ENCODE results near the gene SLC25A51.

Gene SLC25A51

DNA sequence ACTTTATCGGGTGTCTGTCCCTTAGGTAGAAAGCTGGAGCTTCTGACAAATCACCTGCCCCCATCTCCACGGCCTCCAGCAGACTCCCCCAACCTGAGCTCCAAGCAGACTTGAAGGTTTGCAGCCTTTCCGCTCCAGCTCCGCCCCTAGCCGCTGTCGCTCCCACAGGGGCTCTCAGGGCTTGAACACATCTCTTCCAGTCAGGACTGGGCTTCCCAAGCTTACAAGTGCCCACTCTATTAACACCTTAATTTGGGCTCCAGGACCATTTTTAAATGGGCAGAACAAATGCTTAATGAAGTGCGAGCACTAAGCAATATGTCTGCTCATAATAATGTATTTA lies 17.2 kb upstream of the SLC25A51 start:
- no peak overlapping the region for H3K27ac ChIP-seq
- H3K36me3 ChIP-seq = no peaks in the 10 kb centered on the region
- H3K27me3 ChIP-seq = no peaks in the 10 kb centered on the region
- peaks cover 2% of the 10 kb centered on the region for H3K4me1 ChIP-seq
- H3K4me2 ChIP-seq = no peak overlapping the region
- no peak overlapping the region for H3K9ac ChIP-seq
- no peaks in the 10 kb centered on the region for H3K9me3 ChIP-seq
- H4K20me1 ChIP-seq = no peaks in the 10 kb centered on the region
- no peak overlapping the region for H3K4me3 ChIP-seq
- TF ChIP-seq Cebpa-rat (IDR thresholded peaks at IDR 0.05) = no peak

DNA sequence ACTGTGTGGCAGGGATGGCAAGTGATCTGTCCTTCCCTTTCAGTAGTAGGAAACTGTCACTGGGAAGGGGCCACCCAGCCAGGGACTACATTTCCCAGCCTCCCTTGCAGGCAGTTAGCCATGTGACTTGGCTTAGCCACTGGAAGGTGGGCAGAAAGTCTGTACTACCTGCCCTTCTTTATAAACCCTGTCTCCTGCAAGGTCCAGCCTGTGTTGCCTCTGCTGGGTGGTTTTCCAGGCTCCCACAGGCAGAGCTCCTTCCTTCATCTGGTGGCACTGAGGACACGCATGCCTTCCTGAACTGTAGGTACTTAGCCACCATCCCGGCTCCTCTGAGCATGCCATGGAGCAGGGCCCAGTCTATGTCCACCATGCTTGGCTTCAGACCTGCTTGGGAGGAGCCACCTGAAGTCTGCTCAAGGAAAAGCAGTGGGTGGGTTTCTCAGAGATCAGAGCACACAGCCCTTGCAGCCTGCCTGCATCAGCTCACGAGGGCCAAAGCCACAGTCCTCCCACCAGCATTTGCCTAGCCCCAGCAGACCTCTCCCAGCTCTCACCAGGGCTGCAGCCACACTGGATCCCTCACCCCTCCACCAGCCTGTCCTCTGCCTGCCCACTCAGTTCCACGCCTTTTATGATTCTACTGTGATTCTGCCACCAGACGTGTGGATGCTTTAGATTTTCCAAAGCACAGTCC lies 16.7 kb upstream of the SLC25A51 start:
- H3K36me3 ChIP-seq = no peaks in the 10 kb centered on the region
- no peak overlapping the region for H3K27ac ChIP-seq
- H3K9me3 ChIP-seq = no peaks in the 10 kb centered on the region

DNA sequence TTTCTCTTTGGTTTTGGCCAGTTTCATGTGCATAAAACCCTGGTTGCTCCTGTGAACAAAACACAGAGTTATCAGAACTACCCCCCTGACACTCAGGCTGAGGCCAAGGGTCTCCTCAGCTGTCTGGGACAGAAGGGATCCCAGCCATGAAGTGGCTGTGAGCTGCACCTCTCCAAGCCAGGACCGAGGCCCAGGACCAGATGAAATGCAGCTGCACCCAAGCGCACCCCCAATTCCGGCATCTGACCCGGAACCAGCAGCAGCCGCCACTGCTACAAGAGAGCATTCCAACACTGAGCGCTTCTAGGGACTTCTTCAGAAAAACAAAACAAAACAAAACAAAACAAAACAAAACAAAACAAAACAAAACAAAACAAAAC lies 16.0 kb upstream of the SLC25A51 start:
- Histone ChIP-seq H3K4me3 (no peak overlapping the region), H3K4me1 (no peaks in the 10 kb centered on the region), H3K4me2 (no peak overlapping the region), H3K9ac (no peak overlapping the region), H3K36me3 (no peaks in the 10 kb centered on the region), H3K27ac (no peak overlapping the region), H3K9me3 (no peaks in the 10 kb centered on the region), H3K27me3 (no peaks in the 10 kb centered on the region), H4K20me1 (no peaks in the 10 kb centered on the region)
- TF ChIP-seq Cebpa-rat (IDR thresholded peaks at IDR 0.05) = no peak

More for the DNA sequence above, 16.7 kb upstream of the SLC25A51 start:
- Histone ChIP-seq H3K27me3 (no peaks in the 10 kb centered on the region), H3K4me2 (no peak overlapping the region), H3K4me1 (no peaks in the 10 kb centered on the region), H3K4me3 (no peak overlapping the region), H3K9ac (no peak overlapping the region), H4K20me1 (no peaks in the 10 kb centered on the region)
- TF ChIP-seq Cebpa-rat (IDR thresholded peaks at IDR 0.05) = no peak

DNA sequence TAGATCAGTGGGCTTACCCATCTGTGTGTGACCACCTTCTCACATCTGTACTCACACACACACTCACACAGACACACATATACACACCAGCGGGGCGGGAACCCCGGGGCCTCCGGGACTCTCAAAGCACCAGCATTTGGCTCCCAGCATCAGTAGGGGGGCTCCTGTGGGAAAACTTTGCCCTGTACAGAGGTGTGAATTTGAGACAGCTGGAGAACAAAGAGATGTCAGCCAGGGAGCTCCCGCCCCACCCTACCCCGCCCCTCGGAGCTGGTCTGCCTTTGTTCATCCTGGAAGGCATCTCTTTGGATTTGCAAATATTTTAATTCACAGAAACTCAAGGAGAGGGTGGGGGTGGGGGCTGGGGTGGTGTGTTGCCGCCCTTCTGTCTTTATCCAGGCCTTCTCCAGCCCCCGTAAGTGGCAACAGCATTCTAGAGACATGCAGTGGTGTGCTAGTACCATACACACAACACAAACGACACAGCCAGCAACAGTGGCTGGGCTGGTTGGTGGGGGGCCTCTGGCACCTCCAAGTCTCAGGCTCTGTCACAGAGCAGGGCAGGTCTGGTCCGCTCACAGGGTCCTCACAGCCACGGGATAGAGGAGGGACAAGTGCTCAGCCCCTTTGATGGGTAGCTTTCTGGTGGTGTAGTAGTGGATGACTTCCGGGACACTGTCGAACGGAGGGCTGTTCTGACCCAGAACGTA lies 15.5 kb upstream of the SLC25A51 start:
- no peaks in the 10 kb centered on the region for H3K27me3 ChIP-seq
- H3K9ac ChIP-seq = no peak overlapping the region
- H3K36me3 ChIP-seq = no peaks in the 10 kb centered on the region
- no peak for TF ChIP-seq Cebpa-rat (IDR thresholded peaks at IDR 0.05)
- H3K4me2 ChIP-seq = no peak overlapping the region
- no peak overlapping the region for H3K4me3 ChIP-seq
- H4K20me1 ChIP-seq = no peaks in the 10 kb centered on the region
- H3K4me1 ChIP-seq = no peaks in the 10 kb centered on the region
- no peaks in the 10 kb centered on the region for H3K9me3 ChIP-seq
- no peak overlapping the region for H3K27ac ChIP-seq

DNA sequence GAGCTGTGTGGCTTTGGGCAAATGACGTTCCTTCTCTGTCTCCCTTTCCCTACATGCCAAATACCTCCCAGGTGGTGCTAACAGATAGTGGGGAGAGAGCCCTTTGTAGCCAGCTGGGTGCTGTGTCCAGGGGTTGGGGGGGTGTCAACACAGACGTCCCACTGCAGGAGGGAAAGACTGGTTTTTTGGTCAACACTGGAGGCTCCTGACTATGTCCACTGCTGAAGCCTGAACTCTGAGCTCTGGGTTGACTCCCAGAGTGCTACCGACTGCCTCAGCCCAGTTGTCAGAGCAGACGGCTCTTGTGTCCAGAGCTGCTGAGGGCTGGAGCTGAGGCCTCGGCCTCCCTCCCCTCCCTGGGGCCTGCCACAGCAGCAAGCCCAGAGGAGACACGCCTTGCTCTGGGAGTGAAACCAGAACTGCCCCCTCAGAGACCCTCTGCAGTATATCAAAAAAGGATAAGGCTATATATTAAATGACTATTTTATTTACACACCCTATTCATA lies 14.8 kb upstream of the SLC25A51 start:
- Histone ChIP-seq H3K36me3 (no peaks in the 10 kb centered on the region), H3K27me3 (no peaks in the 10 kb centered on the region), H3K4me2 (no peak overlapping the region), H3K4me3 (no peak overlapping the region), H3K4me1 (no peaks in the 10 kb centered on the region), H3K9ac (no peak overlapping the region), H3K9me3 (no peaks in the 10 kb centered on the region), H4K20me1 (no peaks in the 10 kb centered on the region), H3K27ac (no peak overlapping the region)
- no peak for TF ChIP-seq Cebpa-rat (IDR thresholded peaks at IDR 0.05)

DNA sequence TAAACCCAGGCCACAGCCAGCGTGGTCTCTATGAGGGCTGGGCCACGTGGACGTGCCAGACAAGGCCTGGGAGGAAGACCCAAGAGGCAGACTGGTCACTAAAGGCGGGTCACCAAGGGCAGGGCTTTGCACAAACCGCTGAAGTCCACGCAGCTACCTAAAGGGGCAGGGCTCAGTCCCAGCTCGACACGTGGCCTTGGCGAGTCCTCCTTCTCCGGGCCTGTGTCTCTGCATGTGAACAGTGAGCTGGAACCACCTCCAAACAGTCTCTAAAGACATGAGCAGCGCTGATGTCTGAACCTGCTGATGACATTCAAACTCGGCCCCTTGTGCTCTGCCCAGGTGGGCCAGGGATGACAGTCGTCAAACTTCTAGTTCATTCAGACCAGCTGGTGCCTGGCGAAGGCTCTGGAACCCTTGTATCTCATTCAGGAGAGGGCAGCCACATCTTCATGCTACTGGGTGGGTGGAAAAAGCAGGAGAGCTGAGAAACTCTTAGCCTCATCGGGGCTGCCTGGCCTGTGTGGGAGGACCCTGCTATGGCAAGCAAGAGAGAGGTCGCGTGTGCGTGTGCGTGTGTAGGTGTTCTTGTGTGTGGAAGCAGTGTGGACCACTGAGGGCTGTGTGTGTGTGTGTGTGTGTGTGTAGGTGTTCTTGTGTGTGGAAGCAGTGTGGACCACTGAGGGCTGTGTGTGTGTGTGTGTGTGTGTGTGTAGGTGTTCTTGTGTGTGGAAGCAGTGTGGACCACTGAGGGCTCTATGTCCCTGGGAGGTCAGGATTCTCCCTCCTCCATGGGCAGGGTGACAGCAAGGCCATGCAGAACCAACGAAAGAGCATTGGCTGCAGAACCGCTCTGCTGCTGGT lies 14.1 kb upstream of the SLC25A51 start:
- Histone ChIP-seq H3K4me1 (no peaks in the 10 kb centered on the region), H3K9me3 (no peaks in the 10 kb centered on the region), H3K27ac (no peak overlapping the region), H3K36me3 (no peaks in the 10 kb centered on the region), H3K4me3 (no peak overlapping the region), H3K27me3 (no peaks in the 10 kb centered on the region), H4K20me1 (no peaks in the 10 kb centered on the region), H3K9ac (no peak overlapping the region), H3K4me2 (no peak overlapping the region)
- TF ChIP-seq Cebpa-rat (IDR thresholded peaks at IDR 0.05) = no peak

DNA sequence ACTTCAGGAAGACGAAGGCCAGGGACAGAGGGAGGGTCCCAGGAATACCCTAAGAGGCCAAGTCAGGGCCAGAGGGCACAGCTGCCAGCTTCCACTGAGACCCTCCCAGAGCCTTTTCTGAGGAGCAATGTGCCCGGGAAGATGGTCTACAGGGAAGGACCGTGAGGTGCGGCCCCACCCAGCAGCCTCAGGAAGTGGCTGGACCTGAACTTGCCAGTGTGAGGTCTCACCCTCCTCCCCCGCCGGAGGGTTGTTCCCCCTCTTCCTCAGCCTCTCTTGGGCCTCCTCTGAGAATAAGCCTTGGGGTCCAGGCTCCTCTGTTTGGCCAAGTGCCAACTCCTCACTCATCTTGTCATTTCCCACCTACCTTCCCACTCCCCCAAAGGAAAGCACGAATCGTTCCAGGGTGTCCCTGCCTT lies 13.4 kb upstream of the SLC25A51 start:
- TF ChIP-seq Cebpa-rat (IDR thresholded peaks at IDR 0.05) = no peak
- H3K27me3 ChIP-seq = no peaks in the 10 kb centered on the region
- H4K20me1 ChIP-seq = no peaks in the 10 kb centered on the region
- no peak overlapping the region for H3K4me3 ChIP-seq
- H3K4me1 ChIP-seq = no peaks in the 10 kb centered on the region
- H3K9me3 ChIP-seq = no peaks in the 10 kb centered on the region
- no peak overlapping the region for H3K9ac ChIP-seq
- no peak overlapping the region for H3K27ac ChIP-seq
- H3K4me2 ChIP-seq = no peak overlapping the region
- no peaks in the 10 kb centered on the region for H3K36me3 ChIP-seq

DNA sequence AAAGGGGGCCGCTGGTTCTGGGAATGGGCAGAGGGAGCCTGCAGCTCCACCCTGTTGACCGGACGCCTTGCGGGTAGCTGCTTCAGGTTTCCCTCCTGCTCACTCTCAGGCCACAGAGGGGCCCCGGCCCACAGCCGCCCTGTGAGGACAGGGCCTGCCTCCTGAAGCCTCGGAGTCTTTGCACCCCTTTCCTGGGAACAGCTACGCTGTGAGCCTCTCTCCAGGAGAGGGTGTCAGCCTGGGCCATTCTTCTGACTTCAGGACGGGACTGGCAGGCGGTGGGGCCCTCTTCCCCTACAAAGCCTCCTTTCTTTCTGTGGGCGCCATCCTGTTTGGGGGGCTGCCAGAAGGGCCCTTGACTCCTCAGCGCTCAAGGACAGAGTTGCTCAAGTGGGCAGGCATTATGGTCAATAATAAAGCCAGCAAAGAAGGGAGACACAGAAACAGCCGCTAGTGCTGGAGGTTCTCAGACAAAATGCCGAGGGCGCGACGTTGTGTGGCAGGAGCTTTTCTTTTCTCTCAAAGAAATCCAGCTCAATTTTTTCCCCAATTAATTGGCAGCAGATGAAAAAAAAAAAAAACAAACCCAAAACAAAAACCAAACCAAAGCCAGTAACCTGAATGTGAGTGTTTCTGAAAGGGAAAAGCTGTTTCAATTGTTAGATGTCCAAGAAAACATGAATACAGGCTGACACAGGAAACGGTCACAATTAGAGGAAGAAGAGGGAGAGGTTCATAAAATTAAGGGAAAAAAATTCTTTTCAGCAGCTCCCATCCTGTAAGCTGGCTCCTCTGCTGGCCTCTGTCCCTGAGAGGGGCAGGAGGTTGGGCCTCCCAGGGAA lies 12.8 kb upstream of the SLC25A51 start:
- no peaks in the 10 kb centered on the region for H3K9me3 ChIP-seq
- H3K36me3 ChIP-seq = no peaks in the 10 kb centered on the region
- H3K4me1 ChIP-seq = no peaks in the 10 kb centered on the region
- no peak overlapping the region for H3K9ac ChIP-seq
- H3K4me2 ChIP-seq = no peak overlapping the region
- no peak for TF ChIP-seq Cebpa-rat (IDR thresholded peaks at IDR 0.05)
- no peak overlapping the region for H3K27ac ChIP-seq
- no peaks in the 10 kb centered on the region for H3K27me3 ChIP-seq
- no peaks in the 10 kb centered on the region for H4K20me1 ChIP-seq
- H3K4me3 ChIP-seq = no peak overlapping the region

DNA sequence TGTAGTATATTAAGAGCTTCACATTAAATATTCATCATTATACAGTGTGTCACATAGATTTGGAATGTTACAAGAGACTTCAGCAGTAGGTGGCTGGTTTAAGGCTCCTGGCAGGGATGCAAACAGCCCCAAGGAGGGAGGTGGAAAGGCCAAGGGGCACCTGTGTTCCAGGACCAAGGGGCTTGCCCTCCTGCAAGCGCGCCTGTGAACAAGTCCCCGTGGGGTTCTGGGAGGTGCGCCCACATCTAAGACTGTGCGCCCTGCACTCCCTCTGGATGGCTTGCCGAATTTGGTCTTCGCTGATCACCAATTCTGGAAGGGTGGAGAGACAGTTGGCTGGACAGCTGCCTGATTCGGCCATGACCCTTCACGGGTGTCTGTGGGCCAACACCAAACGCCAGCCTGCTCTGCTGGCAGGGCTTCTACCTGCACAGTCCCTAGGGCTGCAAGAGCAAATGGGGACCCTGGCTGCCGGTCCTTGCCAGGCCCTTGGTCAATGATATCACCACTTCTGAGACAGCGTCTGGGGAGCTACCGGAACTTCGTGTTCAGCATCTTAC lies 12.1 kb upstream of the SLC25A51 start:
- Histone ChIP-seq H3K4me1 (no peaks in the 10 kb centered on the region), H3K4me3 (no peak overlapping the region), H3K9me3 (no peaks in the 10 kb centered on the region), H3K27ac (no peak overlapping the region), H3K4me2 (no peak overlapping the region), H4K20me1 (no peaks in the 10 kb centered on the region), H3K9ac (no peak overlapping the region), H3K36me3 (no peaks in the 10 kb centered on the region), H3K27me3 (no peaks in the 10 kb centered on the region)
- no peak for TF ChIP-seq Cebpa-rat (IDR thresholded peaks at IDR 0.05)

Measured in BLaER1 (cell line).